Measurements from ENCODE around the gene PLEKHG1. TPM values are rescaled to one million over a fixed set of nuclear protein-coding genes. Genes with fewer than 3 reads are reported as not detected.

PLEKHG1 gene
- total and polyA plus RNA-seq, 2 donors (not counting 1 experiment from before 2014, with no cell fraction given) = 66.2 to 450 TPM

- Histone ChIP-seq H3K36me3 (replicated peaks in 1 of 2; ENCODE audit: control extremely low read depth in 1 of 2, control insufficient read depth in 1 of 2, extremely low read depth in 1 of 2, insufficient read depth in 2 of 2, low read length in 1 of 2) (no peaks in the 10 kb centered on the region), H3K27me3 (replicated peaks in 1 of 4; ENCODE audit: control extremely low read depth in 1 of 4, control insufficient read depth in 3 of 4, insufficient read depth in 4 of 4, low read length in 3 of 4) (peaks cover 0 to 34% (median 20%) of the 10 kb centered on the region in 4 experiments), H3K4me1 (ENCODE audit: control insufficient read depth in 2 of 2, insufficient read depth in 2 of 2, low read length in 2 of 2) (peaks cover 1 to 2% of the 10 kb centered on the region in 2 donors), H3K27ac (ENCODE audit: low read length in 2 of 2) (no peak overlapping the region), H3K4me2 (replicated peaks; ENCODE audit: low read depth, low read length, poor library complexity, severe bottlenecking) (no peak overlapping the region), H2AFZ (ENCODE audit: insufficient read depth, low read depth, low read length, poor library complexity, severe bottlenecking) (no peak overlapping the region), H3K9me3 (ENCODE audit: control extremely low read depth in 1 of 3, control insufficient read depth in 2 of 3, insufficient read depth in 1 of 3, low read length in 2 of 3) (no peaks in the 10 kb centered on the region), H3K79me2 (ENCODE audit: control insufficient read depth, insufficient read depth, low read length) (peaks cover 1% of the 10 kb centered on the region), H3K9ac (ENCODE audit: low read length) (no peak overlapping the region), H4K20me1 (ENCODE audit: control insufficient read depth, insufficient read depth, low read length, poor library complexity, severe bottlenecking) (peaks cover under 1% of the 10 kb centered on the region), H3K4me3 (ENCODE audit: control extremely low read depth in 1 of 5, extremely low read depth in 1 of 5, insufficient read depth in 1 of 5, low read depth in 2 of 5, low read length in 4 of 5) (no peak overlapping the region)
- Mint-ChIP-seq H3K9me3 (ENCODE audit: insufficient read depth) (no peaks in the 10 kb centered on the region), H3K4me1 (peaks cover 3% of the 10 kb centered on the region), H3K27me3 (peaks cover 33% of the 10 kb centered on the region), H3K4me3 (no peak overlapping the region), H3K27ac (no peak overlapping the region)
- DNase-seq (no peak), ATAC-seq (ENCODE audit: low read depth) (no peak)
- intact Hi-C loops (cut with micrococcal nuclease) = no loop called here
- ChIA-PET POLR2A (no interaction called here), CTCF (no interaction called here)
- TF ChIP-seq CTCF (IDR thresholded peaks at IDR 0.05) = no peak
- TF ChIP-seq EZH2 (IDR thresholded peaks at IDR 0.05; ENCODE audit: borderline replicate concordance, insufficient read depth, low read depth, low read length, poor library complexity, severe bottlenecking) = no peak
- WGBS (ENCODE audit: insufficient coverage) = 84% methylated on average over 2 of the region's 3 CpGs
These were observed 31.8 kb upstream of the PLEKHG1 start for GRCh38 chr6:150567823-150568383.

GRCh38 chr6:150568560-150568959 lies 31.1 kb upstream of the PLEKHG1 start:
- H3K27me3 Mint-ChIP-seq = peaks cover 40% of the 10 kb centered on the region
- H3K79me2 ChIP-seq (ENCODE audit: control insufficient read depth, insufficient read depth, low read length) = peaks cover 8% of the 10 kb centered on the region

More at GRCh38 chr6:150568560-150568959, 31.1 kb upstream of the PLEKHG1 start:
- POLR2A ChIA-PET = no interaction called here
- Histone ChIP-seq H2AFZ (ENCODE audit: insufficient read depth, low read depth, low read length, poor library complexity, severe bottlenecking) (no peak overlapping the region), H3K4me2 (replicated peaks; ENCODE audit: low read depth, low read length, poor library complexity, severe bottlenecking) (no peak overlapping the region), H3K27ac (ENCODE audit: low read length in 2 of 2) (no peak overlapping the region), H3K9ac (ENCODE audit: low read length) (no peak overlapping the region), H4K20me1 (ENCODE audit: control insufficient read depth, insufficient read depth, low read length, poor library complexity, severe bottlenecking) (peaks cover 5% of the 10 kb centered on the region), H3K4me3 (ENCODE audit: control extremely low read depth in 1 of 5, extremely low read depth in 1 of 5, insufficient read depth in 1 of 5, low read depth in 2 of 5, low read length in 4 of 5) (no peak overlapping the region), H3K27me3 (replicated peaks in 1 of 4; ENCODE audit: control extremely low read depth in 1 of 4, control insufficient read depth in 3 of 4, insufficient read depth in 4 of 4, low read length in 3 of 4) (peaks cover 0 to 41% (median 23%) of the 10 kb centered on the region in 4 experiments), H3K4me1 (ENCODE audit: control insufficient read depth in 2 of 2, insufficient read depth in 2 of 2, low read length in 2 of 2) (peaks cover 8 to 9% of the 10 kb centered on the region in 2 donors), H3K36me3 (replicated peaks in 1 of 2; ENCODE audit: control extremely low read depth in 1 of 2, control insufficient read depth in 1 of 2, extremely low read depth in 1 of 2, insufficient read depth in 2 of 2, low read length in 1 of 2) (no peaks in the 10 kb centered on the region), H3K9me3 (ENCODE audit: control extremely low read depth in 1 of 3, control insufficient read depth in 2 of 3, insufficient read depth in 1 of 3, low read length in 2 of 3) (peaks cover 0 to 6% (median 0%) of the 10 kb centered on the region in 3 donors)
- Mint-ChIP-seq H3K4me3 (no peak overlapping the region), H3K4me1 (peaks cover 9% of the 10 kb centered on the region), H3K9me3 (ENCODE audit: insufficient read depth) (no peaks in the 10 kb centered on the region), H3K27ac (no peak overlapping the region)
- DNase-seq (no peak), ATAC-seq (ENCODE audit: low read depth) (no peak)
- TF ChIP-seq CTCF (IDR thresholded peaks at IDR 0.05) = no peak
- no peak for TF ChIP-seq EZH2 (IDR thresholded peaks at IDR 0.05; ENCODE audit: borderline replicate concordance, insufficient read depth, low read depth, low read length, poor library complexity, severe bottlenecking)
- WGBS (ENCODE audit: insufficient coverage) = 90% methylated on average over 2 of the region's 3 CpGs
- intact Hi-C loops (cut with micrococcal nuclease) = no loop called here
- CTCF ChIA-PET = no interaction called here
